Measurements from ENCODE around the gene SH3BGR. TPM values are rescaled to one million over a fixed set of nuclear protein-coding genes. Genes with fewer than 3 reads are reported as not detected.
"Not testable (repeated sequence)": the region's sequence is repeated elsewhere in the genome, so short reads cannot be mapped to it uniquely, and the experiment has no call there.

Gene SH3BGR
- total RNA-seq (ENCODE audit: low replicate concordance): 6.2 and 11.0 TPM in 2 replicates

- DNase-seq (ENCODE audit: low read depth): peak; percentile 65
- H3K4me3 ChIP-seq (ENCODE audit: low read depth, low read length): peak within 1 kb of the TSS; percentile 54
- TF ChIP-seq, protein P1, sequence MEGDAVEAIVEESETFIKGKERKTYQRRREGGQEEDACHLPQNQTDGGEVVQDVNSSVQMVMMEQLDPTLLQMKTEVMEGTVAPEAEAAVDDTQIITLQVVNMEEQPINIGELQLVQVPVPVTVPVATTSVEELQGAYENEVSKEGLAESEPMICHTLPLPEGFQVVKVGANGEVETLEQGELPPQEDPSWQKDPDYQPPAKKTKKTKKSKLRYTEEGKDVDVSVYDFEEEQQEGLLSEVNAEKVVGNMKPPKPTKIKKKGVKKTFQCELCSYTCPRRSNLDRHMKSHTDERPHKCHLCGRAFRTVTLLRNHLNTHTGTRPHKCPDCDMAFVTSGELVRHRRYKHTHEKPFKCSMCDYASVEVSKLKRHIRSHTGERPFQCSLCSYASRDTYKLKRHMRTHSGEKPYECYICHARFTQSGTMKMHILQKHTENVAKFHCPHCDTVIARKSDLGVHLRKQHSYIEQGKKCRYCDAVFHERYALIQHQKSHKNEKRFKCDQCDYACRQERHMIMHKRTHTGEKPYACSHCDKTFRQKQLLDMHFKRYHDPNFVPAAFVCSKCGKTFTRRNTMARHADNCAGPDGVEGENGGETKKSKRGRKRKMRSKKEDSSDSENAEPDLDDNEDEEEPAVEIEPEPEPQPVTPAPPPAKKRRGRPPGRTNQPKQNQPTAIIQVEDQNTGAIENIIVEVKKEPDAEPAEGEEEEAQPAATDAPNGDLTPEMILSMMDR (IDR thresholded peaks at IDR 0.05; ENCODE audit: insufficient read depth, low read length): no peak
Observed at GRCh38 chr21:39451332-39452206, at the start of gene SH3BGR. TSS of gene SH3BGR (plus strand) at chr21:39451970. CDS start at chr21:39452097, 127 bp downstream.

GRCh38 chr21:39406065-39406464 is 45.7 kb upstream of the SH3BGR start:
- TF ChIP-seq, protein P1 (IDR thresholded peaks at IDR 0.05; ENCODE audit: insufficient read depth, low read length): no peak
- DNase-seq (ENCODE audit: low read depth): no peak
- H3K4me3 ChIP-seq (ENCODE audit: low read depth, low read length): no peak overlapping the region

DNA sequence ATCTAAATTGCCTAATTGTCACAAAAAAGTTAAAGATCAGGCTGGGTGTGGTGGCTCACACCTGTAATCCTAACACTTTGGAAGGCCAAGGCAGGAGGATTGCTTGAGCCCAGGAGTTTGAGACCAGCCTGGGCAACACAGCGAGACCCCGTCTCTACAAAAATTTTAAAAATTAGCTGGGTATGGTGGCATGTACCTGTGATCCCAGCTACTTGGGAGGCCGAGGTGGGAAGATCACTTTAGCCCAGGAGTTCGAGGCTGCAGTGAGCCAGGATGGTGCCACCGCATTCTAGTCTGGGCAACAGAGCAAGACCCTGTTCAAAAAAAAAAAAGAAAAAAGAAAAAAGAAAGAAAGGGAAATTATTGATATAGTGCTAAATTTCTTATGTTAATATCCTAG is 32.6 kb upstream of the SH3BGR start:
- not testable (repeated sequence) for DNase-seq (ENCODE audit: low read depth); H3K4me3 ChIP-seq (ENCODE audit: low read depth, low read length)

- TF ChIP-seq, protein P1 (IDR thresholded peaks at IDR 0.05; ENCODE audit: insufficient read depth, low read length): no peak
- no peak for DNase-seq (ENCODE audit: low read depth)
- H3K4me3 ChIP-seq (ENCODE audit: low read depth, low read length): no peak overlapping the region
Observed at GRCh38 chr21:39422527-39423241, 29.1 kb upstream of the SH3BGR start.

DNA sequence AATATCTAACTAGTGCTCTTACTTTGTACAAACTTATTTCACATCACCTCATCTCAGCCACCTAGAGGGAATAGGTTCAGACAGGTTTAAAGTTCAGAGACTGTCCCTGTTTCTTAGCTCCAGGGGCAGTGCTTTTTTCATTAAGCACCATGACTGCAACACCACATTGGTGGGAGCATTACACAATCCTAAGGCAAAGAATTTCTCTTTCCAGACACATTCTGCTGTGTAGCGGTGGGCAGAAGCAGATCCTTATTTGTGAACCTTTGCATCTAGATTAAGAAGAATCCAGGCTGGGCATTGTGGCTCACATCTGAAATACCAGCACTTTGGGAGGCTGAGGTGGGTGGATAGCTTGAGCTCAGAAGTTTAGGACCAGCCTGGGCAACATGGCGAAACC is 22.3 kb upstream of the SH3BGR start:
- no peak for DNase-seq (ENCODE audit: low read depth)
- H3K4me3 ChIP-seq (ENCODE audit: low read depth, low read length): no peak overlapping the region
- TF ChIP-seq, protein P1 (IDR thresholded peaks at IDR 0.05; ENCODE audit: insufficient read depth, low read length): no peak

DNA sequence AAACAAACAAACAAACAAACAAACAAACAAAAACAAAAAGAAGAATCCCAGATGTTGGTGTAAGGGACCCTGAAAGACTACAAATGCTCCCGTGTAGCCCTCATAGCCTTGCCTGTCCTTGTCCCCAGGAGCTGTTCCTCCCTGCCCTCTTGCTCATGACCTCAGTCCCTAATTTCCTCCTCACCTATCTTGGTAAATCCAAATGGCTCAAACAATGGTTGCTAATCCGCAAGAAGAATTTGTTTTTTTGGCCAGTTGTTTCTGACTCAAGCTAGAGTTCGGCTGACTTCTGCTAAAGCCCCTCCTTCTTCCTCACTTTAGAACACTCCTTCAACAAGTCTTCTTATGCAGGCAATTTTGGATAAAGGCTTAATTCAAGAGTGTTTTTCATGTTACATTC is 21.8 kb upstream of the SH3BGR start:
- DNase-seq (ENCODE audit: low read depth): no peak
- TF ChIP-seq, protein P1 (IDR thresholded peaks at IDR 0.05; ENCODE audit: insufficient read depth, low read length): no peak
- H3K4me3 ChIP-seq (ENCODE audit: low read depth, low read length): no peak overlapping the region

DNA sequence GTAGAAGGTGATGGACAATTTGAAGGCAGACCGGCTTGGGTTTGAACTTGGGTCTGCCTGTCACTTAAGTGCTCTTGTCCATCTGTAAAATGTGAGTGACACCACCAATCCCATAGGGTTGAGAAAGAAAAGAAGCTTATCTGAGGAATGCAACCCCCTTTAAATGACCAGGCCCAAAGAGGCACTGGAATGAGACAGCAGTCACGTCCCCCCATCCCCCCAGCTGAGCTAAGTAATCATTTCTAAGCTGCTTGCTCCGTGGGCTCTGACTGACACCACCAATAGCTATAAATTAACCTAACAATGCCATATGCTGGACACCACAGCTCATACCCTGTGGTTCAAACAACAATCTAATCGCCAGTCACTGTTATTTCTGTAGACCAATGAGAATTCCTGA is 21.3 kb upstream of the SH3BGR start:
- DNase-seq (ENCODE audit: low read depth): no peak
- no peak overlapping the region for H3K4me3 ChIP-seq (ENCODE audit: low read depth, low read length)
- TF ChIP-seq, protein P1 (IDR thresholded peaks at IDR 0.05; ENCODE audit: insufficient read depth, low read length): no peak
